ENCODE measurements around the gene ENTR1.

DNA sequence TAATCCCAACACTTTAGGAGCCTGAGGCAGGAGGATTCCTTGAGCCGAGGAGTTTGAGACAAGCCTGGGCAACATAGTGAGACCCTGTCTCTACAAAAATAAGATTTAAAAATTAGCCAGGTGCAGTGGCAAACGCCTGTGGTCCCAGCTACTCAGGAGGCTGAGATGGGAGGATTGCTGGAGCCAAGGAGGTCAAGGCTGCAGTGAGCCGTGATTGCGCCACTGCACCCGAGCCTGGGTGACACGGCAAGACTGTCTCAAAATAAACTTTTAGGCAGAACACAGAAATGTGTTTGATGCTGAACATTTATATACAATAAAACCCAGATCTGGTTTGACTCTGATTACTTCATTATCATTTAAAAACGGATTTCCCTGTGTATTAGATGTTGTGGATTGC lies 4.9 kb downstream of the ENTR1 start:
- TF ChIP-seq ZNF124 (CRISPR knock-in tag; IDR thresholded peaks at IDR 0.05): no peak
- no peak for TF ChIP-seq CREB1 (IDR thresholded peaks at IDR 0.05)
- no peak for TF ChIP-seq CREB1 (CRISPR knock-in tag; IDR thresholded peaks at IDR 0.05)
- TF ChIP-seq, protein P1, sequence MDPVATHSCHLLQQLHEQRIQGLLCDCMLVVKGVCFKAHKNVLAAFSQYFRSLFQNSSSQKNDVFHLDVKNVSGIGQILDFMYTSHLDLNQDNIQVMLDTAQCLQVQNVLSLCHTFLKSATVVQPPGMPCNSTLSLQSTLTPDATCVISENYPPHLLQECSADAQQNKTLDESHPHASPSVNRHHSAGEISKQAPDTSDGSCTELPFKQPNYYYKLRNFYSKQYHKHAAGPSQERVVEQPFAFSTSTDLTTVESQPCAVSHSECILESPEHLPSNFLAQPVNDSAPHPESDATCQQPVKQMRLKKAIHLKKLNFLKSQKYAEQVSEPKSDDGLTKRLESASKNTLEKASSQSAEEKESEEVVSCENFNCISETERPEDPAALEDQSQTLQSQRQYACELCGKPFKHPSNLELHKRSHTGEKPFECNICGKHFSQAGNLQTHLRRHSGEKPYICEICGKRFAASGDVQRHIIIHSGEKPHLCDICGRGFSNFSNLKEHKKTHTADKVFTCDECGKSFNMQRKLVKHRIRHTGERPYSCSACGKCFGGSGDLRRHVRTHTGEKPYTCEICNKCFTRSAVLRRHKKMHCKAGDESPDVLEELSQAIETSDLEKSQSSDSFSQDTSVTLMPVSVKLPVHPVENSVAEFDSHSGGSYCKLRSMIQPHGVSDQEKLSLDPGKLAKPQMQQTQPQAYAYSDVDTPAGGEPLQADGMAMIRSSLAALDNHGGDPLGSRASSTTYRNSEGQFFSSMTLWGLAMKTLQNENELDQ (CRISPR knock-in tag; IDR thresholded peaks at IDR 0.05; ENCODE audit: borderline replicate concordance): no peak
- TF ChIP-seq, protein P2, sequence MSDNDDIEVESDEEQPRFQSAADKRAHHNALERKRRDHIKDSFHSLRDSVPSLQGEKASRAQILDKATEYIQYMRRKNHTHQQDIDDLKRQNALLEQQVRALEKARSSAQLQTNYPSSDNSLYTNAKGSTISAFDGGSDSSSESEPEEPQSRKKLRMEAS (IDR thresholded peaks at IDR 0.05): no peak
- TF ChIP-seq ZNF644 (CRISPR knock-in tag; IDR thresholded peaks at IDR 0.05; ENCODE audit: low read depth): no peak
- no peak for TF ChIP-seq TRIM24 (CRISPR knock-in tag; IDR thresholded peaks at IDR 0.05)
- TF ChIP-seq, protein P3, sequence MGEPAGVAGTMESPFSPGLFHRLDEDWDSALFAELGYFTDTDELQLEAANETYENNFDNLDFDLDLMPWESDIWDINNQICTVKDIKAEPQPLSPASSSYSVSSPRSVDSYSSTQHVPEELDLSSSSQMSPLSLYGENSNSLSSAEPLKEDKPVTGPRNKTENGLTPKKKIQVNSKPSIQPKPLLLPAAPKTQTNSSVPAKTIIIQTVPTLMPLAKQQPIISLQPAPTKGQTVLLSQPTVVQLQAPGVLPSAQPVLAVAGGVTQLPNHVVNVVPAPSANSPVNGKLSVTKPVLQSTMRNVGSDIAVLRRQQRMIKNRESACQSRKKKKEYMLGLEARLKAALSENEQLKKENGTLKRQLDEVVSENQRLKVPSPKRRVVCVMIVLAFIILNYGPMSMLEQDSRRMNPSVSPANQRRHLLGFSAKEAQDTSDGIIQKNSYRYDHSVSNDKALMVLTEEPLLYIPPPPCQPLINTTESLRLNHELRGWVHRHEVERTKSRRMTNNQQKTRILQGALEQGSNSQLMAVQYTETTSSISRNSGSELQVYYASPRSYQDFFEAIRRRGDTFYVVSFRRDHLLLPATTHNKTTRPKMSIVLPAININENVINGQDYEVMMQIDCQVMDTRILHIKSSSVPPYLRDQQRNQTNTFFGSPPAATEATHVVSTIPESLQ (CRISPR knock-in tag; conservative IDR thresholded peaks at IDR 0.05): no peak
- no peak for TF ChIP-seq ZNF333 (CRISPR knock-in tag; IDR thresholded peaks at IDR 0.05; ENCODE audit: borderline replicate concordance)
- TF ChIP-seq EP300 (IDR thresholded peaks at IDR 0.05; ENCODE audit: low read depth in 2 of 2, low read length in 2 of 2): no peak
- TF ChIP-seq EP300 (CRISPR knock-in tag; IDR thresholded peaks at IDR 0.05; ENCODE audit: borderline replicate concordance): no peak

Measured in HepG2 (cell line).